PC-9 (cell line): ENCODE data around the gene DGLUCY. TPM values are rescaled to one million over a fixed set of nuclear protein-coding genes. Genes with fewer than 3 reads are reported as not detected.
A peak's percentile ranks its signal among the peaks of the same experiment; 100 is the strongest.

ENCODE experiments used
- BruUV-seq: library from RNA; stranded (reverse); fragments of 400-500 nt; replicated peaks from 2 replicates; lab custom pipeline; 2021; lab: Mats Ljungman, UMichigan
- CTCF ChIA-PET: fragments of 300-600 bp; sonication (Branson Sonifier 250); formaldehyde crosslinking; loops from one replicate; lab custom pipeline; 2022; ENCODE audit warnings: antibody characterized with exemption; lab: Charles Lee
- POLR2A ChIA-PET: fragments of 300-600 bp; sonication (Branson Sonifier 250); formaldehyde crosslinking; loops from one replicate; lab custom pipeline; 2022; ENCODE audit warnings: antibody characterized with exemption; ENCODE audit not compliant: unreplicated experiment; lab: Charles Lee
- DNase-seq, 2 experiments: peaks; one replicate each; pipeline versions ENCODE4 v3.0.0 to v3.0.0-alpha.2; 2015 to 2022; ENCODE audit warnings: mixed read lengths in 1 of 2
- H2AFZ ChIP-seq: fragments of 200-600 bp; sonication (generic); 2 replicates; pipeline ENCODE4 v1.8.1; 2017; ENCODE audit warnings: antibody characterized with exemption
- H3F3A ChIP-seq: fragments of 200-600 bp; sonication (generic); 2 replicates; pipeline ENCODE4 v1.8.1; 2017; ENCODE audit warnings: antibody characterized with exemption, mild to moderate bottlenecking, low read depth; ENCODE audit not compliant: insufficient read depth
- H3K27ac ChIP-seq: fragments of 200-600 bp; sonication (generic); 2 replicates; pipeline ENCODE4 v1.6.1; 2016; ENCODE audit warnings: mixed run types
- H3K27me3 ChIP-seq: fragments of 200-600 bp; sonication (generic); 2 replicates; pipeline ENCODE4 v1.6.1; 2016; ENCODE audit warnings: low read depth, mixed run types; ENCODE audit not compliant: insufficient read depth
- H3K36me3 ChIP-seq: fragments of 200-600 bp; sonication (generic); 2 replicates; pipeline ENCODE4 v1.6.1; 2016; ENCODE audit warnings: low read depth, mixed run types
- H3K4me1 ChIP-seq: fragments of 200-600 bp; sonication (generic); replicated peaks from 2 replicates; pipeline ENCODE4 v1.6.1; 2016; ENCODE audit warnings: mixed run types; ENCODE audit not compliant: insufficient read depth
- H3K4me2 ChIP-seq: fragments of 200-600 bp; sonication (generic); 2 replicates; pipeline ENCODE4 v1.6.1; 2017; ENCODE audit warnings: mixed run types
- H3K4me3 ChIP-seq: fragments of 200-600 bp; sonication (generic); 2 replicates; pipeline ENCODE4 v1.6.1; 2016; ENCODE audit warnings: mixed run types
- H3K79me2 ChIP-seq: fragments of 200-600 bp; sonication (generic); 2 replicates; pipeline ENCODE4 v1.6.1; 2017; ENCODE audit warnings: low read depth, mixed run types
- H3K9me2 ChIP-seq: fragments of 200-600 bp; sonication (generic); 2 replicates; pipeline ENCODE4 v1.8.1; 2017; ENCODE audit warnings: mild to moderate bottlenecking; ENCODE audit not compliant: insufficient read depth
- H3K9me3 ChIP-seq: fragments of 200-600 bp; sonication (generic); 2 replicates; pipeline ENCODE4 v1.8.1; 2016; ENCODE audit warnings: low read depth; ENCODE audit not compliant: insufficient read depth
- H4K20me1 ChIP-seq: fragments of 200-600 bp; sonication (generic); 2 replicates; pipeline ENCODE4 v1.8.1; 2017; ENCODE audit not compliant: insufficient read depth
- EZH2 ChIP-seq: fragments of 200-600 bp; sonication (generic); IDR thresholded peaks from 2 replicates; pipeline ENCODE4 v1.8.0; 2017; ENCODE audit warnings: antibody characterized with exemption, low read depth
- intact Hi-C: fragments of 100-400 bp; cut with micrococcal nuclease; formaldehyde crosslinking; loops from one replicate; pipeline ENCODE4 v1.10.0; 2022; ENCODE audit not compliant: unreplicated experiment
- total RNA-seq: library from RNA; stranded (reverse); gene quantifications from 2 replicates; pipeline ENCODE4 v1.2.3, GENCODE V29; 2021
- TF ChIP-seq, protein P1 (sequence below): fragments of 200-600 bp; sonication (generic); conservative IDR thresholded peaks from 2 replicates; pipeline ENCODE4 v1.6.1; 2017; ENCODE audit warnings: mixed run types, antibody characterized with exemption, mild to moderate bottlenecking, moderate library complexity

Gene DGLUCY
- total RNA-seq, 1 experiment from 2014 or later: 15.9 TPM

DNA sequence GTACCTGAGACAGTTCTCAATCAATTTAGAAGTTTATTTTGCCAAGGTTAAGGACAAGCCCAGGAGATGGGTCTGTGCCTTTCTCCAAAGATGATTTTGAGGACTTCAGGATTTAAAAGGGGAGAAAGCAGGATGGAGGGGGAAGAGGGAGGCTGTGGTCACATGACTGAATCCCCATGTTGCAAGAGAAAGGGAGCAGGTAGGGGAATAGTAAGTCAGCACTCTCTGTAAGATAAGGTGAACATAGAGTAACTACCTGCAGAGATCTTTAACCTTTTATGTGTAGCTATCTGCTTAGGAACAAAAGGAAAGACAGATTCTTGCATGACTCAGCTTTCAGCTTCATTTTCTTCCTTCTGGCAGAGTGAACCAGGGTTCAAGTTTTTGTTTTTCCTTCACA lies 25.9 kb downstream of the DGLUCY start:
- Histone ChIP-seq H3K27me3 (no peaks in the 10 kb centered on the region), H3K4me2 (no peak overlapping the region), H3K9me3 (no peaks in the 10 kb centered on the region), H2AFZ (no peak overlapping the region), H3F3A (no peaks in the 10 kb centered on the region), H4K20me1 (no peaks in the 10 kb centered on the region), H3K4me3 (no peak overlapping the region), H3K9me2 (no peaks in the 10 kb centered on the region), H3K27ac (no peak overlapping the region), H3K36me3 (no peaks in the 10 kb centered on the region), H3K79me2 (no peaks in the 10 kb centered on the region), H3K4me1 (0 out of 2 replicates have a peak, but pooled peaks cover 5% of the 10 kb centered on the region)
- no peak for TF ChIP-seq EZH2
- TF ChIP-seq, protein P1, sequence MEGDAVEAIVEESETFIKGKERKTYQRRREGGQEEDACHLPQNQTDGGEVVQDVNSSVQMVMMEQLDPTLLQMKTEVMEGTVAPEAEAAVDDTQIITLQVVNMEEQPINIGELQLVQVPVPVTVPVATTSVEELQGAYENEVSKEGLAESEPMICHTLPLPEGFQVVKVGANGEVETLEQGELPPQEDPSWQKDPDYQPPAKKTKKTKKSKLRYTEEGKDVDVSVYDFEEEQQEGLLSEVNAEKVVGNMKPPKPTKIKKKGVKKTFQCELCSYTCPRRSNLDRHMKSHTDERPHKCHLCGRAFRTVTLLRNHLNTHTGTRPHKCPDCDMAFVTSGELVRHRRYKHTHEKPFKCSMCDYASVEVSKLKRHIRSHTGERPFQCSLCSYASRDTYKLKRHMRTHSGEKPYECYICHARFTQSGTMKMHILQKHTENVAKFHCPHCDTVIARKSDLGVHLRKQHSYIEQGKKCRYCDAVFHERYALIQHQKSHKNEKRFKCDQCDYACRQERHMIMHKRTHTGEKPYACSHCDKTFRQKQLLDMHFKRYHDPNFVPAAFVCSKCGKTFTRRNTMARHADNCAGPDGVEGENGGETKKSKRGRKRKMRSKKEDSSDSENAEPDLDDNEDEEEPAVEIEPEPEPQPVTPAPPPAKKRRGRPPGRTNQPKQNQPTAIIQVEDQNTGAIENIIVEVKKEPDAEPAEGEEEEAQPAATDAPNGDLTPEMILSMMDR: no peak
- ChIA-PET POLR2A (no interaction called here), CTCF (interaction anchor here (0.6 kb wide), 1 partner anchor 15 kb away, joined by 3 read pairs; no protein-coding TSS in a partner anchor)
- DNase-seq: no peak
- no TSS peak for BruUV-seq
- intact Hi-C loops: loop anchor here (1.0 kb wide), 1 partner anchor 236 kb away; no protein-coding TSS in a partner anchor

DNA sequence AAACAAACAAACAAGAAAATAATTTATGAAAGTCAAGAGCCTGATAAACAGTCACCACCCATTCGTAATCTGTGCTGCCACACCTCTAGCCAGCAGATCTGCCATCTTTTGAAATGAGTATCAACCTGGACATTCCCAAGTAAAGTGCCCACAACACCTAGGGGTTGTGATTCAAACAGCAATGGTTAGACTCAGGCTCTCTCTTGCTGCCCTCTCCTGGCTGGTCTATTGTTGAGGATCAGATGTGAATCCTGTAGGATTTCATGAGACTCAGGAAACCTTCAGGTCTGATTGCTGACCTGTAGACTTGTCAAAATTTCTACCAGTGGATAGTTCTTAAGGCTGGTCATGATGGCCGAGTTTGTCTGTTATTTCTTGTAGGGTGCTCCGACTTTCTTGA lies 26.8 kb downstream of the DGLUCY start:
- Histone ChIP-seq H3K27ac (no peak overlapping the region), H3K9me3 (no peaks in the 10 kb centered on the region), H2AFZ (no peak overlapping the region), H3F3A (no peaks in the 10 kb centered on the region), H3K79me2 (no peaks in the 10 kb centered on the region), H3K4me3 (no peak overlapping the region), H3K27me3 (no peaks in the 10 kb centered on the region), H4K20me1 (no peaks in the 10 kb centered on the region), H3K36me3 (no peaks in the 10 kb centered on the region), H3K4me2 (no peak overlapping the region), H3K4me1 (0 out of 2 replicates have a peak, but pooled peaks cover 5% of the 10 kb centered on the region), H3K9me2 (no peaks in the 10 kb centered on the region)
- BruUV-seq: no TSS peak
- TF ChIP-seq, protein P1: peak; percentile 52
- TF ChIP-seq EZH2: no peak
- intact Hi-C loops: loop anchor here (1.0 kb wide), 1 partner anchor 237 kb away; no protein-coding TSS in a partner anchor
- ChIA-PET CTCF (no interaction called here), POLR2A (no interaction called here)
- peak; percentile 3 to 37 for DNase-seq

DNA sequence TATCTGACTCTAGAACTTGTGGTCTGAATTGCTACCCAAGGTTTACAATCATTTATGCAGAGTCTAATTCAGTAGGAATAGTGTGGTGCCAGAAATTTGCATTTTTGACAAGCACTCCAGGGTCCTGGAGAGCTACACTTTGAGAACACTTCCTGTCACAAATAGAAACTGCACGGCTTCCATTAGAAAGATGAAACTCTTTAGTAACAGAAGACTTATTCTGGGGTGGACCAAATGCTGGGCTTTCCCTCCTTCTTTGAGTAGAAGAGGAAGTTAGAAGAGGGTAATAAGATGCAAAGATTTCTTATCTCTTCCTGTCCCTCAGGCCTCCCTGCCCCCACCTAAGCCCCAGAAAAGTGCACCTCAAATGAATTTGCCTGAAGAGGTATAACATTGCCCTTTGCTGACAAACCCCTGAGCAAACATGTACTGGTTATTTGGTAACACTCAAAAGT lies 28.4 kb downstream of the DGLUCY start:
- Histone ChIP-seq H3K9me3 (no peaks in the 10 kb centered on the region), H3K27ac (no peak overlapping the region), H3K27me3 (no peaks in the 10 kb centered on the region), H3F3A (no peaks in the 10 kb centered on the region), H3K9me2 (no peaks in the 10 kb centered on the region), H3K4me2 (no peak overlapping the region), H4K20me1 (no peaks in the 10 kb centered on the region), H3K36me3 (no peaks in the 10 kb centered on the region), H3K79me2 (no peaks in the 10 kb centered on the region), H3K4me1 (0 out of 2 replicates have a peak, but pooled peaks cover 5% of the 10 kb centered on the region), H3K4me3 (no peak overlapping the region), H2AFZ (no peak overlapping the region)
- BruUV-seq: no TSS peak
- TF ChIP-seq, protein P1: no peak
- TF ChIP-seq EZH2: no peak
- CTCF ChIA-PET: no interaction called here
- DNase-seq: no peak
- POLR2A ChIA-PET: no interaction called here
- intact Hi-C loops: no loop called here
